T follicular helper cell (primary cell): ENCODE measurements around the gene PKNOX1.
A peak's percentile ranks its signal among the peaks of the same experiment; 100 is the strongest.
"Not testable (repeated sequence)": the region's sequence is repeated elsewhere in the genome, so short reads cannot be mapped to it uniquely, and the experiment has no call there.

ENCODE experiments used
- DNase-seq: peaks from one replicate; pipeline ENCODE4 v3.0.0-alpha.2; 2020; ENCODE audit warnings: low read depth

The PKNOX1 gene

GRCh38 chr21:42956824-42957630 lies 17.3 kb upstream of the PKNOX1 start:
- no peak for DNase-seq

GRCh38 chr21:42958122-42958521 lies 16.2 kb upstream of the PKNOX1 start:
- DNase-seq, result not testable (repeated sequence)

DNA sequence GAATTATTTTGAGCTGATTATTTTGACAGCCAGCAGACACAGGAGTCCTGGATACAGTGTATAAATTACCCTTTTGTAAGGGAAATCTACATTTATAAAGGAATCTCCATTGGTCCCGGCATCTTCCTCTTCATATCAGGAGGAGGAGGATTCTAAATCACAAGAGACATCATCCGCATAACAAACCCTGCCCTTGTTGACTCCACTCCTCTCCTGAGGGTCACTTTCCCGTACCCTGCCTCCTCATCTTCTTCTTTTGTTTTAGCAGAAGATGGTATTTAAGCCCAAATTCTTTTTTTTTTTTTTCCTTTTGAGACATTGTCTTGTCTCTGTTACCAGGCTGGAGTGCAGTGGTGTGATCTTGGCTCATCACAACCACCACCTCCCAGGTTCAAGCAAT lies 14.6 kb upstream of the PKNOX1 start:
- DNase-seq, result no peak

DNA sequence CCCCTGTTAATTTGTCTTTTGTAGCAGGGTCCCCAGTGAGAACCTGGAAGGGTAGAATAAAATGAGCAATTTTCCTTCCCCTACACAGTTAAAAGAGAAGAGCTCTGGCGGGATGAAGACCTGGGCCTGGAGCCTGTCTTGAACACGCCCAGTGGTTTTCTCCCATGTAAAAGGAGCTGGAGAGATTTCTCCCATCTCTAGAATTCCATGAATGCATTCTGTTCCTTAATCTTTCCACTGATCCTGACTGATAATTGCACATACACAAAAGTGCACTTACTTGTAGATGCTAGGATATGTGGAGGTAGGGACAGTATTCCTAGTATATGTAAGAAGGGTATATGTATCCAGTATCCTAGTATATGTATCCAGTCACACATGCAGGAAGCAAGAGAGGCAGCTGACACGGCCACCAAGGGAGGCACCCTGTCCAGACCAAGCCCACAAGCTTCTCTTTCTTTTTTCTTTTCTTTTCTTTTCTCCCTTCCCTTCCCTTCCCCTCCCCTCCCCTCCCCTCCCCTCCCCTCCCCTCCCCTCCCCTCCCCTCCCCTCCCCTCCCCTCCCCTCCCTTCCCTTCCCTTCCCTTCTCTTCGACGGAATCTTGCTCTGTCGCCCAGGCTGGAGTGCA lies 11.9 kb upstream of the PKNOX1 start:
- no peak for DNase-seq

GRCh38 chr21:42964086-42964485 lies 10.3 kb upstream of the PKNOX1 start:
- no peak for DNase-seq

DNA sequence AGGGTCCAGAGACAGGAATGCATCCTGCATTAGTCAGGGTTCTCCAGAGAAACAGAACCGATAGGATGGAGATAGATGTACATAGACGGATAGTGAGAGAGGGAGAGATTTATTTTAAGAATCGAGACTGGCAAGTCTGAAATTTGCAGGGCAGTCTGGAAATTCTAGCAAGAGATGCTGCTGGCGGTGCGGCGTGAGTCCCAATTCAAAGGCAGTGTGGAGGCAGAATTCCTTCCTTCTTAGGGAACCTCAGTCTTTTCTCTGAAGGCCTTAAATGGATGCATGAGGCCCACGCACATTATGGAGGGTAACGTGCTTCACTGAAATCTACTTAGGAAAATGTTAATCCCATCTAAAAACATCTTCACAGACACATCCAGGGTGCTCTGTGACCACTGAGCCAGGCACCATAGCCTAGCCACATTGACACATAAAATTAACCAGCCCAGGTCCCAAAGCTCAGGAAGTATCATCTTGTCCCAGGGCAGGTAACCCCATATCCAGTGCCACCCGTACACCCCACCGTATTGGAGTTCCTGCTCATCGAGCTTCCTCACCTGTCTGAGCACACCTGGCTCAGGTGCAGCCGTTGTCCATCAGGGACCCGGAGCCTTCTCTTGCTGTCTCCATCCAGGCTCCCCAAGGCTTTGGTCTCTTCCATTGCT lies 9.7 kb upstream of the PKNOX1 start:
- no peak for DNase-seq

GRCh38 chr21:42965211-42965560 lies 9.2 kb upstream of the PKNOX1 start:
- DNase-seq, result no peak

- DNase-seq, result not testable (repeated sequence)
Measured at GRCh38 chr21:42967616-42968015, 6.7 kb upstream of the PKNOX1 start.

DNA sequence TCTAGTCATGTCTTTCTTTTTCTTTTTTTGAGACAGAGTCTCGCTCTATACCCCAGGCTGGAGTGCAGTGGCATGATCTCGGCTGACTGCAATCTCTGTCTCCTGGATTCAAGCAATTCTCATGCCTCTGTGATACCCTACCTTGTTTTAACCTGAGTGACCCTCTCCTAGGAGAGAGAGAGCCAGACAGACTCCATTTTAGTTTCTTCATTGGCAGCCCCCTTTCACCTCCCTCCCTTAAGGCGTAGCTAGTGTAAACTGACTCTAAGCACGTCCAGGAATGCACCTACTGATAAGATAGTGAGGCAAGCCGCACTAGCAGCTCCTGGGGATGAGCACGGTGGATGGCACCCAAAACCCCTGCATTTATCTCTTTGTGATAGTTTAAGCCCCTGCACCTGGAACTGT lies 5.2 kb upstream of the PKNOX1 start:
- DNase-seq, result no peak

- no peak for DNase-seq
Measured at GRCh38 chr21:42970946-42971653, 3.3 kb upstream of the PKNOX1 start.

DNA sequence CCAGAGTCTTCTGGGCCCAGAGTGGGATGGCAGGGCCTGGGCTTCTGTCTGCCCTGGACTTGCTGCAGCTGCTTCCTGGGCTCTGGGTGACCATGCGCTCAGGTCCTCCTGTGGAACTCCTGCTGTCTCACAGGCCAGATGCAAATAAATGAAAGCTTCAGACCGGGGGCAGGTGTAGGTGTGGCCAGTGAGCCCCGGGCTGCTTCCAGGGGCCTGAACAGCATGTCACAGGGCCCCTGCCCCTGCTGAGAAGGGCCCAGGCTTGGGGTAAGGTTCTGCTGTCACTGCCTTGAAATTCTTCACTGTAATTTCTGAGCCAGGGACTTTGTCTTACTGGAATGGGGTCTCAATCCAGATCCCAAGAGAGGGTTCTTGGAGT lies 2.5 kb upstream of the PKNOX1 start:
- no peak for DNase-seq

DNA sequence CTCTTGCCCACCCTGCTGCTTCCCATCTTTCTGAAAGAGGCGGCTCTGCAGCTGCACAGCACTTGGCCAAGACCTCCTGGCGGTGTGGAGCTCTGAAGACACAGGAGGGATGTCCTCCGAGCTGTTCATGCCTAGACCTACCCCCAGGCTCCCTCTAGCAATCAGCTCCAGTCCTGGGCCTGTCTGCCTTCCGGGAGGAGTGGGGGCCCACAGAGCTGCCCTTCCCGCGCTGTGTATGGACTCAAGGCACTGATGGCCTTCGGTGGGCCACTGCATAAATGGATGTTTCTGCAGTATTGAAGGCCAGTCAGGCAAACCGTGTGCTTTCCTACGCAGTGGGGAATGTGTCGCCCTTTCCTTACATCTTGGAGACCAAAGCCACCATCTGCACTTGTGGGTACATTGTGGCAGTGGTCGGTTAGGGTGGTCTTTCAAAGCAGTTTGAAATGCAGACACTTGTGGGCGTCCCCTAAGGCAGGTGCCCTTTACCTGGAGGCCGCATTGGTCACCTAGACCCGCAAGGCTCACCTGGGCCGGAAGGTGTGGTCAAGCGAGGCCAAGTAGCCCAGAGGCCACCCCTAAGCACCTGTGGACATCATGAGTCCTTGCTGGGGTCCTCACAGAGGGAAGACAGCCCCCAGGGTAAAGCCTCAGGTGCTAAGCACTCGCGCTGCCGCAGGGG lies 912 bp upstream of the PKNOX1 start:
- no peak for DNase-seq

DNA sequence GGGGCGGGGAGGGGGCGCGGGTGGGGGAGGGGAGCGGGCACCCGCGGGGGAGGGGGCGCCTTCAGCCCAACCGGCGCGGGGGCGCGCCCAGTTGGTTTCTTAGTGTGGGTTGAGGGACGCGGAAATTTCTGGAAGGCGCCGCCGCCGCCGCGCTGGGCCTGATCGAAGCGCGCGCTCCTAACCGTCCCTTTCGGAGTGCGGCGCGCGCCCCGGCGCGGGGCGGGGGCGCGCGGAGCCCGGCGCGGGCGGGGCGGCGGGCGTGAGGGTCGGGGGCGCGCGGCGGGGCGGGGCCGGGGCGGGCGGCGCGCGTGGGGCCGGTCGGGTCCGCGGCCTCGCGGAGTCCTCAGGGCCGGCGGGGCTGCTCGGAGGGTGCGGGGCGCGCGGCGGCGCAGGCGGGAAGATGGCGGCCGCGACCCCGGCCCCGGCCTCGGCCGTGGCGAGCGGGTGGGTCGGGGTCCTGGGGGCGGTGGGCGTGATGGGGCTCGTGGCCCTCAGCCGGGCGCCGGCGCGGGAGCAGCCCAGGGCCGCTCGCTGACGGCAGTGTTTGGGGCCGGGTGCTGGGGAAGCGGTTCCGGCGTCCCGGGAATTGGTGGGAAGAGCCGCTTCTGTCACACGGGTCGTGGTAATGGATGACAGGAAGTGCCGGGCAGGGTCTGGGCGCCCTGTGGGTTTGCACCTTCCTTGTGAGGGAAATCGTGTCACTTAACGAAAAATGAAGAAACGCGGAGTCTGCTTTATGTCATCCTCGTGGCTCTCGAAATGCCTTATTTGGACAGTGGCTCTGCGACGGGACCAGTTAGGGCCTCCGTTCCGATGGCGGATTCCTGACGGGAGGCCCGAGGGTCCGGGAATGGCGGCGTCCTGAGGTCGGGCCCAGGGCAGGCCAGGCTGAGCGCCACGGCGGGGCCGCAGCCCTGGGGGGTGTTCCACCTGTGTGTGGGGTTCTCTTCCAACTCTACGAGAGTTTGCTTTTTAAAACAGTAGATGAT lies 764 bp downstream of the PKNOX1 start:
- DNase-seq, result peak; percentile 57

DNA sequence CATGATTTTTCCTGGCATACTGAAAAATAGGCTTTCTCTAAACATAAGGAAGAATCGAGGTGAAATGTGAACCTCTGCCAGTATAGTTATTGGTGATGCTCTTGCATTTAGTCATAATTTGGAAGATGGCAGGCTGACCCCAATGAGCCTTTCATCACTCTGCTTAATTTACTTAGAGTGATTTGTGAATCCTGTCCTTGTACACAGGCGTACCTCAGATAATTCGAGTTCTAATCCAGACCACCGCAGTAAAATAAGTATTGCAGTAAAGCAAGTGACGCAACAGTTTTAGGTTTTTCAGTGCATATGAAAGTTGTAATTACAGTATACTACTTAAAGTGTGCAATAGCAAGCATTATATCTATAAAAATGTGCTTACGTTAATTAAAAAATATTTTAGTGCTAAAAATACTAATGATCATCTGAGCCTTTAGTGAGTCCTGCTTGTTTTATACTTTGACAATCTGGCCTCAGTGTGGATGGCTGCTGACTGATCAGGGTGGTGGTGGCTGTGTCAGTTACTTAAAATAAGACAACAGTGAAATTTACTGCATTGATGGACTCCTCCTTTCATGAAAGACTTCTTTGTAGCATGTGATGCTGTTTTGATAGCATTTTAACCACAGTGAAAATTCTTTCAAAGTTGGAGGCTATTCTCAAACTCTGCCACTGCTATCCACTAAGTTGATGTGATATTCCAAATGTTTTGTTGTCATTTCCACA lies 1.7 kb downstream of the PKNOX1 start:
- no peak for DNase-seq

DNA sequence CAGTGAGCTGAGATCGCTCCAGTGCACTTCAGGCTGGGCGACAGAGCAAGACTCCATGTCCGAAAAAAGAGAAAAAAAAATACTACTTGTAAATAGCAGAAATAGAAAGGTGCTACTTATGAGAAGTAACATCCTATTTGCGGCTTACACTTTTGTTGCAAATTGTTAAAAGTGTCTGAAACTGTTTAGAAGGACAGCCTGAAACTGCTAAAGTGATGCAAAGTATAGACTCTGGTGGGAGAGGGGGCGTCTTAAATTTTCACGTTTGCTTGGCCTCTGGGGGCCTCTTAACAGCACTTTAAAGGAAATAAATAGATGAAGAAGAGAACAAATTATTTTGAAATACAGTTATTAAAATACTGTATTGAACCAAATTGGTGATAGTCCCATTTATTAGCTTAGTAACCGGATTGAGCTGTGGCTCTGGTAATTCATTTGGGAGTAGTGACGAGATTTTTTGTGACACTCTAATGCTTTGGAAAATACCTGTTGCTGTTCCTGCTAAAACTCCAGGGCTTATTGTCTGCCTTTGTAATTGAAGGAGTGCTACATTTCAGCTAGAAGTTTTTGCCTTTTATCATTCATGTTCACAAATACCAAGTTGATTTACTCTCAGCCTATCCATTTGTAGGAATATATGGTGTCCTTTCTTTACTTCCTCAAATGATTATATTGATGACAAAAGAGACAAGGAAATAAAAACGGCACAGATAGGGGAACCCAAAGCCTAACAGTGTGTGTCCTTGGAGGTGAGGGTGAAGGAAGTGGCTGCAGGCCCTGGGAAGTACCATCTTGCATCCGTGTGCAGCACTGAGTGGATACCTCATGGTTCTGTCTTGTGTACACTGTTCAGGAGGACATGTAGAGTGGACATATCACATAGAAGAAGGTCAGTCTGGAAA lies 6.2 kb downstream of the PKNOX1 start:
- no peak for DNase-seq

DNA sequence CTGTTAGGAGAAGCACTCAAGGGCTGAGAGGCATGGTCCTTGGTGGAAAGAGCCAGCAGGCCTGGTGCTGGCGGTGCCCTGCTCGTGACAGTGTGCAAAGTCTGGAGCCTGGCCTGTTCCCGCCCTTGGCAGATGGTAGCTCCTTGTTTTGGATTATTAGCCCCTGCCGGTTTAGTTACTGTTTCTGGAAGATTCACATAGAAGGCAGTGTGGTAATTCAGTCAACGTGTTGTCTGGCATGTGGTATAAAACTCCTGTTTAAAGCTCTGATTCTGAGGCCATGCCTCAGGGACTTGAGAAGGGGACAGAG lies 6.8 kb downstream of the PKNOX1 start:
- DNase-seq, result no peak

DNA sequence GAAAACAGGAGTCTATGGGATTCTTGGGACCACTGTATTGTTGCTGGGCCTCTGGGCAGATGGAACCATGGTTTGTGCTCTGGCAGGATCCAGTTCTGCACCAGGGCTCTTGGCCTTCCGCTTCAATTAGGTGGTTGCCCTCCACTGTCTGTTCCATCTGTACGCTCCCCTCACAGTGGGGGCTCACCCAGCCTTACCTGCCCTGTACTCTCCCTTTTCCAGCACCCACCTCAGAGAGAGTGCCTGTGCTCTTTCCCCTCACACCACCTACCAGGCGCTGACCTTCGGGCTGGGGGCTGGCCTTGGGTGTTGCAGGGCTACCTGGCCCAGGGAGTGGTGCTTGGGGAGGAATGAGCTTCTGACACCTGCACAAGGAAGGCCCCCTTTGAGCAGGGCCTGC lies 7.5 kb downstream of the PKNOX1 start:
- DNase-seq, result no peak

GRCh38 chr21:42983103-42983502 lies 8.7 kb downstream of the PKNOX1 start:
- no peak for DNase-seq

GRCh38 chr21:42983869-42984268 lies 9.5 kb downstream of the PKNOX1 start:
- DNase-seq, result no peak
